CD14-positive monocyte (primary cell): Measurements from ENCODE around the gene GRIN3B. TPM values are rescaled to one million over a fixed set of nuclear protein-coding genes. Genes with fewer than 3 reads are reported as not detected.

Experiments
- DNase-seq, 3 donors: peaks; one replicate each; pipeline ENCODE4 v3.0.0-alpha.2; 2011 to 2022
- H2AFZ ChIP-seq: 2 replicates; pipeline ENCODE4 v1.6.0; 2012; ENCODE audit warnings: mild to moderate bottlenecking, low read depth, low read length, inconsistent platforms; ENCODE audit not compliant: insufficient read depth, poor library complexity, severe bottlenecking
- H3K27ac ChIP-seq, 2 donors: 1 replicate in 1 of 2; 2 replicates in 1 of 2; pipeline ENCODE4 v1.5.1; 2012 to 2013; ENCODE audit warnings: low read length in 2 of 2, control low read depth in 1 of 2, inconsistent platforms in 1 of 2, low read depth in 1 of 2, mild to moderate bottlenecking in 1 of 2
- H3K27me3 ChIP-seq, 2 donors: one replicate each; pipeline versions ENCODE4 v1.6.0 to v1.6.1; 2011 to 2013; ENCODE audit warnings: low read length in 2 of 2; ENCODE audit not compliant: control insufficient read depth in 2 of 2, insufficient read depth in 2 of 2
- H3K36me3 ChIP-seq, 2 donors: replicated peaks in 1 of 2; 1 replicate in 1 of 2; 2 replicates in 1 of 2; pipeline versions ENCODE4 v1.5.1 to v1.6.1; 2012 to 2013; ENCODE audit warnings: low read length in 2 of 2, control low read depth in 1 of 2, inconsistent platforms in 1 of 2, mild to moderate bottlenecking in 1 of 2; ENCODE audit not compliant: insufficient read depth in 2 of 2, control insufficient read depth in 1 of 2
- H3K4me1 ChIP-seq, 2 donors: 1 replicate in 1 of 2; 2 replicates in 1 of 2; pipeline versions ENCODE4 v1.5.1 to v1.6.1; 2012 to 2013; ENCODE audit warnings: low read length in 2 of 2, control low read depth in 1 of 2, inconsistent platforms in 1 of 2, mild to moderate bottlenecking in 1 of 2, moderate library complexity in 1 of 2; ENCODE audit not compliant: insufficient read depth in 2 of 2, control insufficient read depth in 1 of 2
- H3K4me2 ChIP-seq: replicated peaks from 2 replicates; pipeline ENCODE3; 2012; ENCODE audit warnings: low read length, moderate library complexity, mild to moderate bottlenecking; ENCODE audit not compliant: poor library complexity, severe bottlenecking; ENCODE audit errors: extremely low read depth
- H3K4me3 ChIP-seq, 3 experiments: fragments of 200-600 bp in 1 of 3; sonication (generic) in 1 of 3; replicated peaks in 1 of 3; 1 replicate in 2 of 3; 2 replicates in 1 of 3; pipeline ENCODE4 v1.5.1; 2011 to 2013; ENCODE audit warnings: low read length in 3 of 3, mild to moderate bottlenecking in 3 of 3, control low read depth in 2 of 3, low read depth in 2 of 3, inconsistent platforms in 1 of 3, moderate library complexity in 1 of 3
- H3K79me2 ChIP-seq: 2 replicates; pipeline ENCODE4 v1.6.0; 2012; ENCODE audit warnings: mild to moderate bottlenecking, control low read depth, inconsistent platforms, low read length, moderate library complexity; ENCODE audit not compliant: insufficient read depth
- H3K9ac ChIP-seq: 2 replicates; pipeline ENCODE4 v1.6.0; 2017; ENCODE audit warnings: low read length, mild to moderate bottlenecking; ENCODE audit not compliant: insufficient read depth, poor library complexity, severe bottlenecking
- H3K9me3 ChIP-seq, 2 donors: replicated peaks in 1 of 2; 1 replicate in 1 of 2; 2 replicates in 1 of 2; pipeline versions ENCODE4 v1.5.1 to v1.6.1; 2012 to 2013; ENCODE audit warnings: low read length in 2 of 2, control low read depth in 1 of 2; ENCODE audit not compliant: control insufficient read depth in 1 of 2, insufficient read depth in 1 of 2
- H4K20me1 ChIP-seq: 2 replicates; pipeline ENCODE4 v1.6.0; 2012; ENCODE audit warnings: mild to moderate bottlenecking, low read length, control low read depth, moderate library complexity; ENCODE audit not compliant: insufficient read depth
- H3K27ac Mint-ChIP-seq, 7 donors: one replicate each; pipeline ENCODE4 v1.8.0; 2020; ENCODE audit warnings: mild to moderate bottlenecking in 7 of 7, mixed read lengths in 7 of 7, moderate library complexity in 6 of 7, inconsistent platforms in 2 of 7
- H3K27me3 Mint-ChIP-seq, 3 donors: one replicate each; pipeline ENCODE4 v1.8.0; 2021 to 2022; ENCODE audit warnings: low read depth in 3 of 3, mild to moderate bottlenecking in 3 of 3, mixed read lengths in 3 of 3, moderate library complexity in 3 of 3, inconsistent platforms in 1 of 3
- H3K36me3 Mint-ChIP-seq, 2 donors: one replicate each; pipeline ENCODE4 v1.8.0; 2020; ENCODE audit warnings: mixed read lengths in 2 of 2, inconsistent platforms in 1 of 2, mild to moderate bottlenecking in 1 of 2
- H3K4me1 Mint-ChIP-seq: one replicate; pipeline ENCODE4 v1.8.0; 2020; ENCODE audit warnings: mild to moderate bottlenecking, mixed read lengths
- H3K4me3 Mint-ChIP-seq, 2 donors: one replicate each; pipeline ENCODE4 v1.8.0; 2020; ENCODE audit warnings: mild to moderate bottlenecking in 2 of 2, mixed read lengths in 2 of 2, moderate library complexity in 1 of 2
- H3K9me3 Mint-ChIP-seq, 7 donors: one replicate each; pipeline ENCODE4 v1.8.0; 2020 to 2022; ENCODE audit warnings: mixed read lengths in 7 of 7, mild to moderate bottlenecking in 6 of 7, moderate library complexity in 6 of 7, inconsistent platforms in 2 of 7
- WGBS: methylation state at CpG from one replicate; pipeline ENCODE4 v1.1.5; 2013; ENCODE audit warnings: missing lambda C conversion rate; ENCODE audit not compliant: insufficient coverage; 5-methylcytosine and 5-hydroxymethylcytosine counted together
- intact Hi-C, 2 donors: fragments of 100-400 bp; cut with micrococcal nuclease; formaldehyde crosslinking; loops; one replicate each; pipeline versions ENCODE4 v1.15.0 to v1.15.1; 2023
- polyA plus RNA-seq, 3 donors: library from polyadenylated mRNA; depleted of rRNA in 1 of 3; unstranded in 2 of 3; stranded (reverse) in 1 of 3; fragments of 300-500 nt in 2 of 3; fragments of >200 nt in 1 of 3; fragmentation: Illumina TruSeq in 2 of 3; gene quantifications; 1 replicate in 2 of 3; 2 replicates in 1 of 3; pipeline ENCODE4 v1.2.3, GENCODE V29; 2012 to 2021
- TF ChIP-seq, protein P1 (sequence below): fragments of 200-600 bp; IDR thresholded peaks from one replicate; pipeline ENCODE4 v1.8.0; 2022; ENCODE audit warnings: antibody characterized with exemption, mild to moderate bottlenecking

GRIN3B gene
- polyA plus RNA-seq, 3 donors = 0.13 to 0.27 TPM; not detected in 1

DNA sequence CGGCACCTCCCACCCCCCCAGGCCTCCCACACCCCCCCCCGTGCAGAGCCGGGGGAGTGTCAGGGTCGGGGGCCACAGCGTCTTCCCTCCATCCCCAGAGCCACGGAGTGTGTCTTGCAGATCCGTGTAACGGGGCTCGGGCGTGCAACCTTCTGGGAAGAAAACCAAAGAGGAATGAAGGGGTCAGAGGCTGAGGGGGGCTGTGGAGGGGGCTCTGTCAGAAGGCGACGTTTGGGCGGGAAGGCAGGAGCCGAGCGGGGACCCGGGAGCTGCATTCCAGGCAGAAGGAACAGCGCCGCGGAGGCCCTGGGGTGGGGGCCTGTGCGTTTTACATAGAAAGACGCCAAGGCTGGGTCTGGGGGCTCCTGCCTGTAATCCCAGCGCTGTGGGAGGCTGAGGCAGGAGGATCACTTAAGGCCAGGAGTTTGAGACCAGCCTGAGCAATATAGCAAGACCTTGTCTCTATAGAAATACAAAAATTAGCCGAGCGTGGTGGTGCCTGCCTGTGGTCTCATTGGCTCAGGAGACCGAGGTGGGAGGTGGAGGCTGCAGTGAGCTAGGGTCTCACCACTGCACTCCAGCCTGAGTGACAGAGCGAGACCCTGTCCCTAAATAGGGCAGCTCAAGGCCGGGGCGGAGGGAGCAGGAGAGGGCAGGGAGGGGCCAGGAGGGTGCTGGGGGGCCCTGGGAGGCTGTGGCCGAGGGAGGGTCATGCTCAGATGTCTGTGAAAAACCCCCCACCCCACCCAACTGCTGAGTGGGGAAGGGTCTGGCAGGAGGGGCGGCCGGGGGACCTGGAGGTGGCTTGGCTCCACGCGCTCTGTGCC lies 46.6 kb upstream of the GRIN3B start:
- Histone ChIP-seq H4K20me1 (peaks cover 99% of the 10 kb centered on the region), H3K27me3 (no peaks in the 10 kb centered on the region), H3K4me3 (peak overlapping the region in 1 of 3 experiments; percentile 60), H3K9me3 (no peaks in the 10 kb centered on the region), H3K79me2 (peaks cover 96% of the 10 kb centered on the region), H2AFZ (no peak overlapping the region), H3K9ac (peak overlapping the region; percentile 52), H3K27ac (peak overlapping the region in 1 of 2 donors; percentile 60), H3K36me3 (peaks cover 0 to 6% of the 10 kb centered on the region in 2 donors), H3K4me2 (peak overlapping the region; percentile 66), H3K4me1 (peaks cover 26% of the 10 kb centered on the region in 2 donors)
- TF ChIP-seq, protein P1, sequence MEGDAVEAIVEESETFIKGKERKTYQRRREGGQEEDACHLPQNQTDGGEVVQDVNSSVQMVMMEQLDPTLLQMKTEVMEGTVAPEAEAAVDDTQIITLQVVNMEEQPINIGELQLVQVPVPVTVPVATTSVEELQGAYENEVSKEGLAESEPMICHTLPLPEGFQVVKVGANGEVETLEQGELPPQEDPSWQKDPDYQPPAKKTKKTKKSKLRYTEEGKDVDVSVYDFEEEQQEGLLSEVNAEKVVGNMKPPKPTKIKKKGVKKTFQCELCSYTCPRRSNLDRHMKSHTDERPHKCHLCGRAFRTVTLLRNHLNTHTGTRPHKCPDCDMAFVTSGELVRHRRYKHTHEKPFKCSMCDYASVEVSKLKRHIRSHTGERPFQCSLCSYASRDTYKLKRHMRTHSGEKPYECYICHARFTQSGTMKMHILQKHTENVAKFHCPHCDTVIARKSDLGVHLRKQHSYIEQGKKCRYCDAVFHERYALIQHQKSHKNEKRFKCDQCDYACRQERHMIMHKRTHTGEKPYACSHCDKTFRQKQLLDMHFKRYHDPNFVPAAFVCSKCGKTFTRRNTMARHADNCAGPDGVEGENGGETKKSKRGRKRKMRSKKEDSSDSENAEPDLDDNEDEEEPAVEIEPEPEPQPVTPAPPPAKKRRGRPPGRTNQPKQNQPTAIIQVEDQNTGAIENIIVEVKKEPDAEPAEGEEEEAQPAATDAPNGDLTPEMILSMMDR = no peak
- Mint-ChIP-seq H3K9me3 (no peaks in the 10 kb centered on the region), H3K27ac (peak overlapping the region in 2 of 7 donors; percentile 43 to 54), H3K4me1 (peaks cover 26% of the 10 kb centered on the region), H3K4me3 (peak overlapping the region in 1 of 2 donors; percentile 16), H3K27me3 (no peaks in the 10 kb centered on the region), H3K36me3 (peaks cover 5 to 26% of the 10 kb centered on the region in 2 donors)
- intact Hi-C loops = no loop called here
- 47% methylated on average over 12 of the region's 33 CpGs for WGBS
- no peak for DNase-seq

DNA sequence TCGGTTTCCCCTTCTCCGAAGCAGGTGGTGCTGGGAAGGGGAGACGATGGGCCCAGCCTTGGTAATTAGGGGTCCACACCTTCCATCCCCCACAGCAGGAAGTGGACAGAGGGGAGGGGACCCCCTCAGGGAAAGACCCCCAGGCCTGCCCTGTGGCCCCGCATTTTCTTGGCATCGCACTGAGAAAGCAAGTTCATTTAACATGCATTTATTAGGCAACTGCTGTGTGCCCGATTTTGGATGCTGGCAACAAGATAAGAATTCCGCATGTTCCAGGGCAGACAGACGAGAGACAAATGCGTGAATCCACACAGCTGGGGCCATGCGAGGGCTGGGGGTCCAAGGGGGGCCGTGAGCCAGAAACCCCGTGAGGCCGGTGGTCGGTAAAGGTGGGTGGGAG lies 45.9 kb upstream of the GRIN3B start:
- H3K36me3 Mint-ChIP-seq = peaks cover 8 to 32% of the 10 kb centered on the region in 2 donors
- Histone ChIP-seq H3K4me1 (peaks cover 22 to 26% of the 10 kb centered on the region in 2 donors), H3K36me3 (peaks cover under 1 to 12% of the 10 kb centered on the region in 2 donors), H2AFZ (no peak overlapping the region), H3K4me3 (no peak overlapping the region), H3K27me3 (no peaks in the 10 kb centered on the region), H3K27ac (no peak overlapping the region), H4K20me1 (peaks cover 99% of the 10 kb centered on the region), H3K79me2 (peaks cover 95% of the 10 kb centered on the region), H3K9me3 (no peaks in the 10 kb centered on the region), H3K4me2 (no peak overlapping the region), H3K9ac (no peak overlapping the region)
- DNase-seq = no peak
- 95% methylated on average over 11 of the region's 14 CpGs for WGBS
- peak overlapping the region in 1 of 7 donors; percentile 65 for H3K27ac Mint-ChIP-seq
- TF ChIP-seq, protein P1 = no peak
- H3K9me3 Mint-ChIP-seq = no peaks in the 10 kb centered on the region
- peaks cover 28% of the 10 kb centered on the region for H3K4me1 Mint-ChIP-seq
- intact Hi-C loops = no loop called here
- H3K4me3 Mint-ChIP-seq = no peak overlapping the region
- no peaks in the 10 kb centered on the region for H3K27me3 Mint-ChIP-seq
